NCI-H1417 treated with DMSO at 0.1 percent for 48 hours (cell line): ENCODE results near the gene SNRNP35.
"Not testable (repeated sequence)": the region's sequence is repeated elsewhere in the genome, so short reads cannot be mapped to it uniquely, and the experiment has no call there.

ENCODE experiments used
- DNase-seq: peaks from one replicate; lab custom pipeline; 2025; lab: John Stamatoyannopoulos, UW

Gene SNRNP35

GRCh38 chr12:123449249-123449733, 8.6 kb upstream of the SNRNP35 start:
- DNase-seq = no peak

GRCh38 chr12:123449856-123450255, 8.1 kb upstream of the SNRNP35 start:
- no peak for DNase-seq

- no peak for DNase-seq
Observed at GRCh38 chr12:123450636-123451035, 7.3 kb upstream of the SNRNP35 start.

- not testable (repeated sequence) for DNase-seq
Observed at GRCh38 chr12:123452276-123452550, 5.7 kb upstream of the SNRNP35 start.

- no peak for DNase-seq
Observed at GRCh38 chr12:123453165-123453564, 4.8 kb upstream of the SNRNP35 start.

- DNase-seq = not testable (repeated sequence)
Observed at GRCh38 chr12:123463174-123463573, 5.2 kb downstream of the SNRNP35 start.

- no peak for DNase-seq
Observed at GRCh38 chr12:123465084-123465483, 7.1 kb downstream of the SNRNP35 start.

GRCh38 chr12:123468786-123469185, 10.8 kb downstream of the SNRNP35 start:
- DNase-seq = no peak

GRCh38 chr12:123469978-123470377, 12.0 kb downstream of the SNRNP35 start:
- no peak for DNase-seq

GRCh38 chr12:123471374-123472068, 13.6 kb downstream of the SNRNP35 start:
- DNase-seq = no peak

- no peak for DNase-seq
Observed at GRCh38 chr12:123472438-123472849, 14.5 kb downstream of the SNRNP35 start.

GRCh38 chr12:123474485-123475245, 16.7 kb downstream of the SNRNP35 start:
- no peak for DNase-seq

GRCh38 chr12:123475246-123475703, 17.3 kb downstream of the SNRNP35 start:
- no peak for DNase-seq

- DNase-seq = no peak
Observed at GRCh38 chr12:123478069-123478468, 20.1 kb downstream of the SNRNP35 start.

- no peak for DNase-seq
Observed at GRCh38 chr12:123478762-123479161, 20.8 kb downstream of the SNRNP35 start.

- DNase-seq = no peak
Observed at GRCh38 chr12:123479442-123480180, 21.7 kb downstream of the SNRNP35 start.

- DNase-seq = not testable (repeated sequence)
Observed at GRCh38 chr12:123481251-123481650, 23.3 kb downstream of the SNRNP35 start.

GRCh38 chr12:123482876-123483275, 24.9 kb downstream of the SNRNP35 start:
- no peak for DNase-seq

GRCh38 chr12:123483602-123484248, 25.8 kb downstream of the SNRNP35 start:
- no peak for DNase-seq

GRCh38 chr12:123485756-123486155, 27.8 kb downstream of the SNRNP35 start:
- DNase-seq = no peak

- DNase-seq = no peak
Observed at GRCh38 chr12:123487428-123487827, 29.5 kb downstream of the SNRNP35 start.

GRCh38 chr12:123488539-123489230, 30.7 kb downstream of the SNRNP35 start:
- DNase-seq = no peak
